Naive B cell (primary cell): ENCODE results near the gene KAT2A. TPM values are rescaled to one million over a fixed set of nuclear protein-coding genes. Genes with fewer than 3 reads are reported as not detected.

Source experiments
- ATAC-seq, 2 donors: fragments of 150-1000 bp; cut with Tn5 transposase; 2 replicates each; pipeline ENCODE4 v1.10.0; 2021; ENCODE audit warnings: low read depth in 2 of 2, mild to moderate bottlenecking in 2 of 2, moderate library complexity in 2 of 2
- DNase-seq: peaks from one replicate; pipeline ENCODE4 v3.0.0; 2022
- H3K27ac Mint-ChIP-seq, 6 donors: one replicate each; pipeline ENCODE4 v1.8.0; 2020 to 2022; ENCODE audit warnings: mild to moderate bottlenecking in 6 of 6, mixed read lengths in 6 of 6, moderate library complexity in 5 of 6, inconsistent platforms in 2 of 6
- H3K27me3 Mint-ChIP-seq, 3 donors: one replicate each; pipeline ENCODE4 v1.8.0; 2021 to 2022; ENCODE audit warnings: mixed read lengths in 3 of 3, mild to moderate bottlenecking in 1 of 3
- H3K36me3 Mint-ChIP-seq, 2 donors: one replicate each; pipeline ENCODE4 v1.8.0; 2020 to 2022; ENCODE audit warnings: mixed read lengths in 2 of 2, inconsistent platforms in 1 of 2, mild to moderate bottlenecking in 1 of 2
- H3K4me1 Mint-ChIP-seq, 3 donors: one replicate each; pipeline ENCODE4 v1.8.0; 2020 to 2022; ENCODE audit warnings: mixed read lengths in 3 of 3, inconsistent platforms in 1 of 3, mild to moderate bottlenecking in 1 of 3, moderate library complexity in 1 of 3
- H3K4me3 Mint-ChIP-seq, 8 donors: one replicate each; pipeline ENCODE4 v1.8.0; 2020 to 2022; ENCODE audit warnings: mild to moderate bottlenecking in 8 of 8, mixed read lengths in 8 of 8, moderate library complexity in 8 of 8, inconsistent platforms in 2 of 8
- H3K9me3 Mint-ChIP-seq, 7 donors: one replicate each; pipeline ENCODE4 v1.8.0; 2020 to 2022; ENCODE audit warnings: mixed read lengths in 7 of 7, mild to moderate bottlenecking in 5 of 7, inconsistent platforms in 2 of 7, moderate library complexity in 1 of 7
- polyA plus RNA-seq, 6 donors: library from polyadenylated mRNA; unstranded; fragments of 300-500 nt; fragmentation: Illumina TruSeq; gene quantifications; one replicate each; pipeline ENCODE4 v1.2.3, GENCODE V29; 2021; ENCODE audit warnings: low read depth in 6 of 6

The KAT2A gene
- polyA plus RNA-seq, 6 donors from 2014 or later = 5.0 to 13.5 (median 10.1) TPM

DNA sequence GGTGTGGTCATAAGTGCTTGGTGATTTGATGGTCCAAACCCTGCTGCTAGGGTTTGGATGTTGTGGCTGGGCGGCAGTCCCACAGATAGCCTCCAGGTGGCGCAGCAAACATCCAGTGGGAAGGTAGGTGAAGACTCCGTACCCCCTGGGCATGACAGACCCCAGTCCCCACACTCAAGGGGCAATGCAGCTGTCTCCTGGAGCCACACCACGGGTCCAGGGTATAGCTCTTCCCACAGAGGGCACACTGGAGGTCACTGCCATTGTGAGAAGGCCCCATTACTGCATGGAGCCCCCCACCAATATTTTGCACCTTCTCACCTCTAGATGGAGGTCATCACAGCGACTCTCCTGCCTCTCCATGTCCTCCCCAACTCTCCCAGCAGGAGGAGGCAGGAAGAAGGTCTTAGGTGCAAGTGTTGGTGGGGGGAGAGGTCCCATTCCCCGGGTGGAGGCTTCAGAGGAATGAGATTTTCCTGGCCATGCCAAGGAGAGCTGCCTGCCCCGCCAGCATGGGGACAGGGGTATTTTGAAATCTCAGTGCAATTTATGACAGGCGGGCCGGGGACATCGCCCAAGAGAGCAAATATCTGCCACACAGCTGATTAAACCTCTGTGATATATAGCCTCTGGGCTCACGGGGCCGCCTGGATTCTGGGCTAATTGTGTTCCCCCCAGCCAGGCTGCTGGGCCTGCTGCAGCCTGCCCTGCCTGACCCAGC, 53.6 kb downstream of the KAT2A start:
- Mint-ChIP-seq H3K9me3 (no peaks in the 10 kb centered on the region), H3K27me3 (peaks cover 0 to 33% (median 10%) of the 10 kb centered on the region in 3 donors), H3K27ac (no peak overlapping the region), H3K4me1 (peaks cover 14 to 33% (median 29%) of the 10 kb centered on the region in 3 donors), H3K36me3 (no peaks in the 10 kb centered on the region), H3K4me3 (no peak overlapping the region)
- ATAC-seq = peak; percentile 16 to 62
- DNase-seq = peak; percentile 61

DNA sequence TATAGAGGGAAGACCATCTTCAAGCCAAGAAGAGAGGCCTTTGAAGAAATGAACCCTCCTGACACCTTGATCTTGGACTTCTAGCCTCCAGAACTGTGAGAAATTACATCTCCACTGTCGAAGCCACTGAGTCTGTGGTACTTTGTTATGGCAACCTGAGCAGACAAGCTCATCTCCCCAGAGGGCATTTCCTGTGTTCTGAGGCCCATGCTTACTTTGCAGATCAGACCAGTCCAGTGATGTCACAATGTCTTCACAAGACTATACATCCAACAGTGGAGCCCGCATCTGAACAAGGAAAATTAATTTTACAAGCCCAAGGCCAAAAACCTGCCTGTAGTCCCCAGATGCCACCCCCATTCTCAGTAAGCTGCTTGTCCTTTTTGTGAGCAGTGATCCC, 56.0 kb downstream of the KAT2A start:
- ATAC-seq (no peak), DNase-seq (no peak)
- Mint-ChIP-seq H3K9me3 (no peaks in the 10 kb centered on the region), H3K36me3 (no peaks in the 10 kb centered on the region), H3K27ac (peak overlapping the region in 2 of 6 donors; percentile 12 to 77), H3K4me1 (peaks cover 14 to 29% (median 19%) of the 10 kb centered on the region in 3 donors), H3K4me3 (no peak overlapping the region), H3K27me3 (peaks cover 0 to 15% (median 1%) of the 10 kb centered on the region in 3 donors)

Other genes starting within 250 kb of the KAT2A start
- gene ACLY, start 202.4 kb downstream of the KAT2A start, polyA plus RNA-seq = 10 to 100 TPM; 34.0 to 63.5 (median 49.8) TPM
- under 1 TPM in 4 of 6 donors, not detected in 2; 0.17 to 0.60 (median 0.37) TPM for gene ODAD4, start 190.8 kb downstream of the KAT2A start, polyA plus RNA-seq
- gene CNP, start 154.6 kb downstream of the KAT2A start, polyA plus RNA-seq = 10 to 100 TPM; 27.5 to 42.4 (median 34.8) TPM
- gene DNAJC7, start 103.9 kb downstream of the KAT2A start, polyA plus RNA-seq = 10 to 100 TPM; 33.4 to 98.0 (median 77.4) TPM
- 10 to 100 TPM; 25.0 to 42.1 (median 36.1) TPM for gene NKIRAS2, start 101.3 kb downstream of the KAT2A start, polyA plus RNA-seq
- gene C17orf113, start 70.8 kb downstream of the KAT2A start, polyA plus RNA-seq = under 1 TPM; 0.13 to 0.87 (median 0.58) TPM
- under 1 TPM in 1 of 6 donors, not detected in 5; 0.21 TPM for gene ZNF385C, start 22.9 kb downstream of the KAT2A start, polyA plus RNA-seq
- gene DHX58, start 8.7 kb downstream of the KAT2A start, polyA plus RNA-seq = 10 to 100 TPM in 5 of 6 donors, 1 to 10 TPM in 1; 9.4 to 22.3 (median 13.4) TPM
- under 1 TPM in 4 of 6 donors, not detected in 2; 0.17 to 0.37 (median 0.25) TPM for gene HSPB9, start 1.4 kb upstream of the KAT2A start, polyA plus RNA-seq
- 100 to 1,000 TPM in 3 of 6 donors, 10 to 100 TPM in 3; 72.4 to 137 (median 94.4) TPM for gene RAB5C, start 33.6 kb upstream of the KAT2A start, polyA plus RNA-seq
- under 1 TPM in 4 of 6 donors, not detected in 2; 0.09 to 0.17 (median 0.12) TPM for gene KCNH4, start 59.8 kb upstream of the KAT2A start, polyA plus RNA-seq
- not detected for gene HCRT, start 64.1 kb upstream of the KAT2A start, polyA plus RNA-seq
- 10 to 100 TPM; 21.9 to 32.7 (median 26.2) TPM for gene GHDC, start 73.1 kb upstream of the KAT2A start, polyA plus RNA-seq
- 10 to 100 TPM; 22.8 to 52.6 (median 42.6) TPM for gene STAT5B, start 155.0 kb upstream of the KAT2A start, polyA plus RNA-seq
- gene STAT5A, start 167.1 kb upstream of the KAT2A start, polyA plus RNA-seq = 10 to 100 TPM; 24.6 to 53.2 (median 45.2) TPM